NCI-H524 (cell line): ENCODE results near the gene HERC4.
"Not testable (repeated sequence)": the region's sequence is repeated elsewhere in the genome, so short reads cannot be mapped to it uniquely, and the experiment has no call there.

ENCODE experiments used
- DNase-seq, 2 experiments: peaks; one replicate each; lab custom pipeline; 2025; lab: John Stamatoyannopoulos, UW

HERC4 gene

DNA sequence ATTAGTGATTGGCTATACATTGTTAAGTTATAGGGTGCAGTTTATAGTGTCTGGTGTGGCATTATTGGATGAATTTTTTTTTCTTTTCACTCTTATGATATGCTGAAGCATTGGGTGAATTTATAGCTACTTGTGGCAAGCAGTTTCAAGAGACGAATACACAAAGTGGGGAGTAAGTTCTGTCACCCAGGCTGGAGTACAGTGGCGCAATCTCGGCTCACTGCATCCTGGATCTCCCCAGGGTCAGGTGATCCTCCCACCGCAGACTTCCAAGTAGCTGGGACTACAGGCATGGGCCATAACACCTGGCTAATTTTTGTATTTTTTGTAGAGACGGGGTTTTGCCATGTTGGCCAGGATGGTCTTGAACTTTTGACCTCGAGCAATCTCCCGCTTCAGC lies 196.9 kb downstream of the HERC4 start:
- no peak for DNase-seq

DNA sequence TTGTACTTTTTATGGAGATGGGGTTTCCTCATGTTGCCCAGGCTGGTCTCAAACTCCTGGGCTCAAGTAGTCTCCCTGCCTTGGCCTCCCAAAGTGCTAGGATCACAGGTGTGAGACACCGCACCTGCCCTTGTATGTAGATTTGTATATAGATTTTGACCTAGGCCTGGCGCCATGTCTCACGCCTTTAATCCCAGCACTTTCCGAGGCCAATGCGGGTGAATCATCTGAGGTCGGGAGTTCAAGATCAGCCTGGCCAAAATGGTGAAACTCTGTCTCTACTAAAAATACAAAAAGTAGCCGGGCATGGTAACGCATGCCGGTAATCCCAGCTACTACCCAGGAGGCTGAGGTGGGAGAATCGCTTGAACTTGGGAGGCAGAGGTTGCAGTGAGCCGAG lies 197.7 kb downstream of the HERC4 start:
- DNase-seq, result not testable (repeated sequence)

GRCh38 chr10:67875340-67876238 lies 199.5 kb downstream of the HERC4 start:
- no peak for DNase-seq
